Liver (tissue), 9 donors: ENCODE results near the gene MARCHF11. TPM values are rescaled to one million over a fixed set of nuclear protein-coding genes. Genes with fewer than 3 reads are reported as not detected.

ENCODE experiments used
- DNase-seq: peaks from one replicate; pipeline ENCODE4 v3.0.0-alpha.2; 2017; ENCODE audit warnings: low spot score
- H3K27ac ChIP-seq, 2 donors: one replicate each; pipeline ENCODE4 v1.7.0; 2013; ENCODE audit warnings: inconsistent platforms in 2 of 2, low read length in 2 of 2, control low read depth in 1 of 2, low read depth in 1 of 2, mild to moderate bottlenecking in 1 of 2
- H3K27me3 ChIP-seq, 4 donors: one replicate each; pipeline versions ENCODE4 v1.6.1 to v1.7.0; 2013; ENCODE audit warnings: low read length in 3 of 4, inconsistent platforms in 1 of 4, mild to moderate bottlenecking in 1 of 4, moderate library complexity in 1 of 4; ENCODE audit not compliant: control insufficient read depth in 4 of 4, insufficient read depth in 4 of 4
- H3K36me3 ChIP-seq, 4 donors: one replicate each; pipeline versions ENCODE4 v1.6.1 to v1.7.0; 2013; ENCODE audit warnings: low read length in 3 of 4, mild to moderate bottlenecking in 3 of 4, low read depth in 1 of 4, moderate library complexity in 1 of 4; ENCODE audit not compliant: control insufficient read depth in 4 of 4, insufficient read depth in 3 of 4
- H3K4me1 ChIP-seq, 4 donors: one replicate each; pipeline versions ENCODE4 v1.6.1 to v1.7.0; 2013; ENCODE audit warnings: low read length in 3 of 4, mild to moderate bottlenecking in 3 of 4, moderate library complexity in 1 of 4; ENCODE audit not compliant: control insufficient read depth in 4 of 4, insufficient read depth in 4 of 4
- H3K4me3 ChIP-seq, 3 donors: one replicate each; pipeline versions ENCODE4 v1.6.1 to v1.7.0; 2013; ENCODE audit warnings: low read length in 3 of 3, control low read depth in 1 of 3, low read depth in 1 of 3, mild to moderate bottlenecking in 1 of 3
- H3K9ac ChIP-seq, 2 donors: one replicate each; pipeline ENCODE4 v1.7.0; 2013; ENCODE audit warnings: low read length in 2 of 2, mild to moderate bottlenecking in 2 of 2, moderate library complexity in 2 of 2, control low read depth in 1 of 2, low read depth in 1 of 2
- H3K9me3 ChIP-seq, 4 donors: one replicate each; pipeline versions ENCODE4 v1.6.1 to v1.7.0; 2013; ENCODE audit warnings: low read length in 3 of 4; ENCODE audit not compliant: control insufficient read depth in 4 of 4
- ATF3 ChIP-seq: IDR thresholded peaks from 2 replicates; pipeline ENCODE4 v1.6.1; 2016; ENCODE audit warnings: antibody characterized with exemption
- CTCF ChIP-seq: fragments of 150-350 bp; IDR thresholded peaks from 2 replicates; pipeline ENCODE4 v1.5.1; 2017; ENCODE audit warnings: improper control_type of control experiment, low read depth, low read length; ENCODE audit not compliant: missing input control
- EGR1 ChIP-seq, 2 donors: IDR thresholded peaks; 2 replicates each; pipeline ENCODE4 v1.6.1; 2016 to 2018; ENCODE audit warnings: antibody characterized with exemption in 2 of 2, low read depth in 2 of 2
- FOXA1 ChIP-seq: IDR thresholded peaks from 2 replicates; pipeline ENCODE4 v1.6.1; 2016; ENCODE audit warnings: antibody characterized with exemption
- FOXA2 ChIP-seq: IDR thresholded peaks from 2 replicates; pipeline ENCODE4 v1.6.1; 2016; ENCODE audit warnings: antibody characterized with exemption
- GABPA ChIP-seq, 2 donors: IDR thresholded peaks in 1 of 2; conservative IDR thresholded peaks in 1 of 2; 2 replicates each; pipeline ENCODE4 v1.6.1; 2016; ENCODE audit warnings: antibody characterized with exemption in 2 of 2, mild to moderate bottlenecking in 1 of 2, moderate library complexity in 1 of 2
- HNF4A ChIP-seq, 2 donors: conservative IDR thresholded peaks; 2 replicates each; pipeline ENCODE4 v1.6.1; 2016; ENCODE audit warnings: antibody characterized with exemption in 2 of 2, mild to moderate bottlenecking in 2 of 2
- HNF4G ChIP-seq: IDR thresholded peaks from 2 replicates; pipeline ENCODE4 v1.6.1; 2016; ENCODE audit warnings: antibody characterized with exemption
- JUND ChIP-seq, 2 donors: IDR thresholded peaks; 2 replicates each; pipeline ENCODE4 v1.6.1; 2016; ENCODE audit warnings: antibody characterized with exemption in 2 of 2
- MAX ChIP-seq: IDR thresholded peaks from 2 replicates; pipeline ENCODE4 v1.6.1; 2016; ENCODE audit warnings: antibody characterized with exemption
- NR2F2 ChIP-seq: IDR thresholded peaks from 2 replicates; pipeline ENCODE4 v1.6.1; 2016; ENCODE audit warnings: antibody characterized with exemption
- RAD21 ChIP-seq, 2 donors: IDR thresholded peaks; 2 replicates each; pipeline ENCODE4 v1.6.1; 2016; ENCODE audit warnings: antibody characterized with exemption in 2 of 2, mild to moderate bottlenecking in 2 of 2
- REST ChIP-seq: IDR thresholded peaks from 2 replicates; pipeline ENCODE4 v1.6.1; 2016; ENCODE audit warnings: antibody characterized with exemption, mild to moderate bottlenecking
- RXRA ChIP-seq, 2 donors: IDR thresholded peaks; 2 replicates each; pipeline ENCODE4 v1.6.1; 2017 to 2018; ENCODE audit warnings: antibody characterized with exemption in 2 of 2, mild to moderate bottlenecking in 1 of 2
- SP1 ChIP-seq: IDR thresholded peaks from 2 replicates; pipeline ENCODE4 v1.6.1; 2018; ENCODE audit warnings: antibody characterized with exemption, mild to moderate bottlenecking
- TAF1 ChIP-seq: conservative IDR thresholded peaks from 2 replicates; pipeline ENCODE4 v1.6.1; 2016; ENCODE audit warnings: antibody characterized with exemption, mild to moderate bottlenecking
- YY1 ChIP-seq: IDR thresholded peaks from 2 replicates; pipeline ENCODE4 v1.6.1; 2016; ENCODE audit warnings: antibody characterized with exemption, mild to moderate bottlenecking
- ZBTB33 ChIP-seq: IDR thresholded peaks from 2 replicates; pipeline ENCODE4 v1.6.1; 2016; ENCODE audit warnings: antibody characterized with exemption
- polyA plus RNA-seq, 2 donors: library from polyadenylated mRNA; stranded (reverse) in 1 of 2; unstranded in 1 of 2; fragments of 200-250 nt in 1 of 2; fragments of >200 nt in 1 of 2; fragmentation: Nextera tagmentation in 1 of 2; extraction: Ambion mirVana in 1 of 2; gene quantifications; one replicate each; pipeline versions ENCODE4 v1.2.1 to v1.2.3, GENCODE V29; 2013 to 2015
- total RNA-seq, 2 donors: library from RNA; depleted of rRNA; stranded (reverse); fragments of >200 nt; gene quantifications; one replicate each; pipeline ENCODE4 v1.2.3, GENCODE V29; 2014
- donor health status: healthy.
- donor health status: healthy.
- donor health status: healthy.
- donor health status: healthy.
- donor health status: healthy.

Gene MARCHF11
- total and polyA plus RNA-seq, 4 donors, result 0.05 TPM; not detected in 3

GRCh38 chr5:16140417-16140816 lies 39.2 kb downstream of the MARCHF11 start (continued):
- TF ChIP-seq MAX, result no peak

GRCh38 chr5:16137177-16137576 lies 42.4 kb downstream of the MARCHF11 start:
- no peaks in the 10 kb centered on the region for H3K36me3 ChIP-seq
- no peaks in the 10 kb centered on the region for H3K27me3 ChIP-seq
- peaks cover 0 to 6% (median 1%) of the 10 kb centered on the region in 4 donors for H3K9me3 ChIP-seq
- no peak overlapping the region for H3K27ac ChIP-seq
- no peak for TF ChIP-seq NR2F2
- TF ChIP-seq YY1, result no peak
- no peak for TF ChIP-seq ATF3
- TF ChIP-seq HNF4G, result no peak
- no peak for TF ChIP-seq FOXA2
- TF ChIP-seq HNF4A (conservative IDR thresholded peaks at IDR 0.05), result no peak
- no peak for TF ChIP-seq TAF1
- TF ChIP-seq RAD21 (IDR thresholded peaks at IDR 0.05), result no peak
- no peak for TF ChIP-seq ZBTB33
- TF ChIP-seq CTCF, result no peak
- TF ChIP-seq RXRA (IDR thresholded peaks at IDR 0.05), result no peak
- TF ChIP-seq MAX, result no peak
- TF ChIP-seq FOXA1, result no peak
- no peak for TF ChIP-seq GABPA (IDR thresholded peaks at IDR 0.05 in 1 of 2, conservative IDR thresholded peaks at IDR 0.05 in 1 of 2)
- no peak for TF ChIP-seq SP1
- TF ChIP-seq REST, result no peak
- TF ChIP-seq JUND (IDR thresholded peaks at IDR 0.05), result no peak
- TF ChIP-seq EGR1 (IDR thresholded peaks at IDR 0.05; ENCODE audit: low read depth in 2 of 2), result no peak
- no peak overlapping the region for H3K4me3 ChIP-seq
- no peak for DNase-seq
- H3K4me1 ChIP-seq, result no peaks in the 10 kb centered on the region
- H3K9ac ChIP-seq, result no peak overlapping the region
